ENCODE measurements around the gene MYOZ2. TPM values are rescaled to one million over a fixed set of nuclear protein-coding genes. Genes with fewer than 3 reads are reported as not detected.

MYOZ2 gene
- total and polyA plus RNA-seq, 2 of the 13 experiments (the other 11 are each of a cell fraction or from before 2014, with no cell fraction given) = 0.03 TPM; not detected in 1

GRCh38 chr4:119229908-119230687, 94.5 kb downstream of the MYOZ2 start:
- Histone ChIP-seq H3K4me1 (ENCODE audit: insufficient read depth, low read length) (no peaks in the 10 kb centered on the region), H3K27ac (ENCODE audit: extremely low read length, insufficient read depth, low read length) (no peak overlapping the region), H3K79me2 (ENCODE audit: insufficient read depth, low read length) (no peaks in the 10 kb centered on the region), H3K27me3 (ENCODE audit: control insufficient read depth in 1 of 2, insufficient read depth in 2 of 2, low read length in 2 of 2) (no peaks in the 10 kb centered on the region), H2AFZ (ENCODE audit: low read length) (no peak overlapping the region), H3K9ac (ENCODE audit: insufficient read depth, low read depth, low read length) (no peak overlapping the region), H3K4me3 (replicated peaks in 1 of 3; ENCODE audit: insufficient read depth in 1 of 3, low read depth in 2 of 3, low read length in 3 of 3) (no peak overlapping the region), H3K36me3 (replicated peaks in 1 of 2; ENCODE audit: control insufficient read depth in 1 of 2, insufficient read depth in 2 of 2, low read length in 2 of 2) (peaks cover 0 to 3% of the 10 kb centered on the region in 2 experiments; a peak in 1 of 5 replicates), H4K20me1 (ENCODE audit: insufficient read depth, low read length) (no peaks in the 10 kb centered on the region), H3K4me2 (ENCODE audit: low read depth, low read length) (no peak overlapping the region), H3K9me3 (ENCODE audit: low read length) (no peaks in the 10 kb centered on the region)
- intact Hi-C loops (cut with micrococcal nuclease; ENCODE audit: unreplicated experiment) = no loop called here
- ChIA-PET CTCF (ENCODE audit: low intra/inter-chr PET ratio, low total read pairs) (no interaction called here), POLR2A (no interaction called here)
- over 99% methylated on average over 4 of the region's 4 CpGs for WGBS (ENCODE audit: low lambda C conversion rate)
- no TSS peak for BruUV-seq (replicated peaks)
- TF ChIP-seq ZNF891 (CRISPR knock-in tag; IDR thresholded peaks at IDR 0.05) (no peak), ZBTB3 (CRISPR knock-in tag; IDR thresholded peaks at IDR 0.05; ENCODE audit: borderline replicate concordance, low read depth) (no peak), SP5 (CRISPR knock-in tag; IDR thresholded peaks at IDR 0.05; ENCODE audit: borderline replicate concordance, low read depth) (no peak), ZNF180 (CRISPR knock-in tag; IDR thresholded peaks at IDR 0.05; ENCODE audit: borderline replicate concordance, low read depth) (no peak), MNT (IDR thresholded peaks at IDR 0.05) (no peak), PRDM4 (CRISPR knock-in tag; IDR thresholded peaks at IDR 0.05; ENCODE audit: borderline replicate concordance) (no peak), TCF7L2 (IDR thresholded peaks at IDR 0.05; ENCODE audit: low read depth, low read length) (no peak)
- DNase-seq (ENCODE audit: low spot score) = no peak
- in situ Hi-C loops (cut with HindIII; ENCODE audit: extremely low pct_ligation_motif_present, low pct_unique_long_range_greater_than_20kb) = no loop called here
- ATAC-seq = no peak
- no peak for FAIRE-seq

Measured in HepG2 (cell line).